HG03521 (cell line): ENCODE data around the gene TSPAN4.

ENCODE experiments used
- ATAC-seq: cut with Tn5 transposase; IDR thresholded peaks from one replicate; pipeline ENCODE4 v1.9.1; 2021; ENCODE audit warnings: mild to moderate bottlenecking, moderate library complexity; ENCODE audit not compliant: unreplicated experiment

The TSPAN4 gene

GRCh38 chr11:863023-863909, 20.6 kb downstream of the TSPAN4 start:
- no peak for ATAC-seq

- no peak for ATAC-seq
Measured at GRCh38 chr11:863910-864827, 21.5 kb downstream of the TSPAN4 start.

GRCh38 chr11:864898-865297, 22.2 kb downstream of the TSPAN4 start:
- ATAC-seq: no peak

GRCh38 chr11:865462-866430, 23.1 kb downstream of the TSPAN4 start:
- ATAC-seq: no peak

- ATAC-seq: no peak
Measured at GRCh38 chr11:866481-866880, 23.8 kb downstream of the TSPAN4 start.

GRCh38 chr11:867856-868358, 25.3 kb downstream of the TSPAN4 start:
- ATAC-seq: no peak

- no peak for ATAC-seq
Measured at GRCh38 chr11:868394-868793, 25.7 kb downstream of the TSPAN4 start.

- ATAC-seq: no peak
Measured at GRCh38 chr11:868802-869201, 26.1 kb downstream of the TSPAN4 start.

- no peak for ATAC-seq
Measured at GRCh38 chr11:869399-870126, 26.9 kb downstream of the TSPAN4 start.

GRCh38 chr11:870127-870413, 27.4 kb downstream of the TSPAN4 start:
- no peak for ATAC-seq

- no peak for ATAC-seq
Measured at GRCh38 chr11:870418-870817, 27.8 kb downstream of the TSPAN4 start.

GRCh38 chr11:871472-871871, 28.8 kb downstream of the TSPAN4 start:
- no peak for ATAC-seq

GRCh38 chr11:872799-873198, 30.1 kb downstream of the TSPAN4 start:
- no peak for ATAC-seq

- ATAC-seq: no peak
Measured at GRCh38 chr11:873706-874105, 31.1 kb downstream of the TSPAN4 start.

GRCh38 chr11:875203-875602, 32.6 kb downstream of the TSPAN4 start:
- no peak for ATAC-seq

GRCh38 chr11:875769-876301, 33.2 kb downstream of the TSPAN4 start:
- ATAC-seq: no peak

GRCh38 chr11:876545-876944, 33.9 kb downstream of the TSPAN4 start:
- no peak for ATAC-seq

- no peak for ATAC-seq
Measured at GRCh38 chr11:877565-877964, 34.9 kb downstream of the TSPAN4 start.

- no peak for ATAC-seq
Measured at GRCh38 chr11:880447-880846, 37.8 kb downstream of the TSPAN4 start.

GRCh38 chr11:882596-882995, 39.9 kb downstream of the TSPAN4 start:
- ATAC-seq: no peak
